Epithelial cell of proximal tubule (primary cell): ENCODE results near the gene RAPGEF4. TPM values are rescaled to one million over a fixed set of nuclear protein-coding genes. Genes with fewer than 3 reads are reported as not detected.

Source experiments
- DNase-seq: peaks from one replicate; pipeline ENCODE4 v3.0.0-alpha.2; 2011; ENCODE audit warnings: low read depth
- H3K4me3 ChIP-seq: 2 replicates; pipeline ENCODE4 v1.5.1; 2011; ENCODE audit warnings: low read depth, mild to moderate bottlenecking, low read length
- total RNA-seq: library from RNA; depleted of rRNA; stranded (reverse); fragments of >200 nt; gene quantifications from 2 replicates; pipeline ENCODE4 v1.2.3, GENCODE V29; 2015
- TF ChIP-seq, protein P1 (sequence below): conservative IDR thresholded peaks from 2 replicates; pipeline ENCODE4 v1.5.1; 2012; ENCODE audit warnings: low read depth, mild to moderate bottlenecking, low read length

Gene RAPGEF4
- total RNA-seq, 1 donor from 2014 or later, result 0.81 TPM

GRCh38 chr2:172725746-172726145 lies 9.9 kb upstream of the RAPGEF4 start:
- H3K4me3 ChIP-seq, result no peak overlapping the region
- no peak for DNase-seq
- TF ChIP-seq, protein P1, sequence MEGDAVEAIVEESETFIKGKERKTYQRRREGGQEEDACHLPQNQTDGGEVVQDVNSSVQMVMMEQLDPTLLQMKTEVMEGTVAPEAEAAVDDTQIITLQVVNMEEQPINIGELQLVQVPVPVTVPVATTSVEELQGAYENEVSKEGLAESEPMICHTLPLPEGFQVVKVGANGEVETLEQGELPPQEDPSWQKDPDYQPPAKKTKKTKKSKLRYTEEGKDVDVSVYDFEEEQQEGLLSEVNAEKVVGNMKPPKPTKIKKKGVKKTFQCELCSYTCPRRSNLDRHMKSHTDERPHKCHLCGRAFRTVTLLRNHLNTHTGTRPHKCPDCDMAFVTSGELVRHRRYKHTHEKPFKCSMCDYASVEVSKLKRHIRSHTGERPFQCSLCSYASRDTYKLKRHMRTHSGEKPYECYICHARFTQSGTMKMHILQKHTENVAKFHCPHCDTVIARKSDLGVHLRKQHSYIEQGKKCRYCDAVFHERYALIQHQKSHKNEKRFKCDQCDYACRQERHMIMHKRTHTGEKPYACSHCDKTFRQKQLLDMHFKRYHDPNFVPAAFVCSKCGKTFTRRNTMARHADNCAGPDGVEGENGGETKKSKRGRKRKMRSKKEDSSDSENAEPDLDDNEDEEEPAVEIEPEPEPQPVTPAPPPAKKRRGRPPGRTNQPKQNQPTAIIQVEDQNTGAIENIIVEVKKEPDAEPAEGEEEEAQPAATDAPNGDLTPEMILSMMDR, result no peak

DNA sequence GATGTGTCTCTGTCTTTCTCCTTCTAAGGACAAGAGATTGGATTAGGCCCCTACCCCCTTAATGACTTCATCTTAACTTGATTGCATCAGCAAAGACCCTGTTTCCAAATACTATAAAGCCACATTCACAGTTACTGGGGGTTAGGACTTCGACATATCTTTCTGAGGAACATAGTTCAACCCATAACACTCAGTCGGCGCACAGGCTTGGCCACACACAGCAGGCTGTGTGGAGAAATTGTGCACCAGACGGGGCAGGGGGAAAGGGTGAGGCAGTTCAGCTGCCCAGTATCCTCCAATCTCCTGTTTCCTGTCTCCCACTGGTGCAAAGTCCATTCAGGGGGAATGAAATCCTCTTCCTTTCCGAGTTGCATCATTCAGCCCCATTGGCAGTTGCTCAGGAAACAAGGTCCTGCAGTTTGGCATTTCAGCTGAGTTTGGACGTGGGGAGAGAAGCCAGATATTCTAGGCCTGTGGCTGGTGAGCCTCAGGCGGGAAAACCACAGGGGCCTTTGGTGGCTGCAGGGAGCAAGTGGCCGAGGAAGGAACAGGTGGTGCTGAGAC lies 9.4 kb upstream of the RAPGEF4 start:
- DNase-seq, result peak; percentile 3

GRCh38 chr2:172730411-172730810 lies 5.2 kb upstream of the RAPGEF4 start:
- no peak overlapping the region for H3K4me3 ChIP-seq
- TF ChIP-seq, protein P1, result no peak
- no peak for DNase-seq

More for the DNA sequence above, 9.4 kb upstream of the RAPGEF4 start:
- H3K4me3 ChIP-seq, result no peak overlapping the region
- TF ChIP-seq, protein P1, result no peak

DNA sequence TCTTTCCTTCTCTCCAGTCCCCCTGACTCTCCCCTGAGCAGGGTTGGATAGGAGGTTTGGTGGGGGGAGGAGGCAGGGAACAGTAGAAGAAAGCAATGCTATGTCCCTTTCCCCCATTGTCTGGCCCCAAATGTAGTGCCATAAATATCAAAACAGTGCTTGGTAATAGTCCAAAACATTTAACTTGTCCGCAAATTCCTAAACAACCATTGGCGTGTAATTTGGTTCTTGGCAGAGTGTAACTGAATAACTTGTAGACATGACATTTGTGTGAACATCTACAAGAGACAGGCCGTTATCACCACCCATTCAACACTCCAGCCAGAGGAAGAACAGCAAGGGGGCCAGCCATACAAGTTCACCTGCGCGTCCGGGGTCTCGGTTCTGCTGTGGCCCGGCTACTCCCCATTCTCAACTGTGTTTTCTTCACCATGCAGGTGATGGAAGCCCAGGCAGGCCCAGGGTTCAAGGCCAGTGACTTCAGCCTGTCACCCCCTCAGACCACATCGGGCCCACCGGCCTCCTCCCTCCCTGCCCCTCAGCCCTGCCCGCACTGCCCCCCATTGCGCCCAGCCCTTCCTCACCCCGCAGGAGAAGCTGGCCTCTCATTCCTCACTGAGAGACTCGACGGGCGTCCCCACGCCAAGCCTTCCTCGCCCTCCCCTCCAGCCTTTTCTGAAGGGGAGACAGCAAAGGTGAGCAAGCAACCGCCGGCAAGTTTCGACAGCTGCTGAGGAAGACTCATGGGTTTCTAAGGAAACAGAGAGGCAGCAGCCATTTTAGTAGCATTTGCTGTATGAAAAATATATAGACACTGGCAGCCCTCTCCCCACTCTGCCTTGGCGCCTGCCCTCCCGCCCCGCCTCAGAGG lies 699 bp upstream of the RAPGEF4 start:
- peak overlapping the region; percentile 33 for H3K4me3 ChIP-seq
- TF ChIP-seq, protein P1, result no peak
- no peak for DNase-seq

GRCh38 chr2:172736424-172737174 lies 954 bp downstream of the RAPGEF4 start:
- TF ChIP-seq, protein P1, result no peak
- peak overlapping the region; percentile 37 for H3K4me3 ChIP-seq
- DNase-seq, result no peak

DNA sequence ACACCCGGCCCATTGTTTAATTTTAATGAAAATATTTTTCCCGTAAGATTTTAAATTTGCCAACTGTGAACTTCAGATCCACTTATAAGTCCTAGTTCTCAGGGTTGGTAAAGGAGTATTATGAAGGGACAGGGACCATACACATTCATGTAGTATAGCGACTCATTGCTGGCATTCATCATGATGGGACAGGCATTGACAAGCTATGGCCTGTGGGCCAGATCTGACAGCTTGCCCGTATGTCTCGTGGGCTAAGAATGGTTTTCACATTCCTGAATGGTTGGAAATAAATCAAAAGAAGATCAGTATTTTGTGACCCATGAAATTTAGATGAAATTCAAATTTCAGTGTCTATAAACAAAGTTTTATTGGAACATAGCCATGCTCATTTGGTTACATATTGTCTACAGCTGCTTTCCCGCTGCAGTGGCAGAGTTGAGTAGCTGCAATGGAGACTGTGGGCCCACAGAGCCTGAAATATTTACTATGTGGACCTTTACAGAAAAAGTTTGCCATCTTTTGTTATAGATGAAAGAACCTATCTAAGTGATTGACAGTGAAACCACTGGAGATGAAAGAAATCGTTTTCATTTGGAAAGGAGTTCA lies 4.1 kb downstream of the RAPGEF4 start:
- no peak for DNase-seq
- no peak overlapping the region for H3K4me3 ChIP-seq
- TF ChIP-seq, protein P1, result no peak
